Fibroblast of peridontal ligament (primary cell): ENCODE results near the gene PIK3CG.
A peak's percentile ranks its signal among the peaks of the same experiment; 100 is the strongest.
"Not testable (repeated sequence)": the region's sequence is repeated elsewhere in the genome, so short reads cannot be mapped to it uniquely, and the experiment has no call there.

ENCODE experiments used
- DNase-seq: peaks from one replicate; pipeline ENCODE4 v3.0.0-alpha.2; 2010; ENCODE audit errors: extremely low read depth

Gene PIK3CG

DNA sequence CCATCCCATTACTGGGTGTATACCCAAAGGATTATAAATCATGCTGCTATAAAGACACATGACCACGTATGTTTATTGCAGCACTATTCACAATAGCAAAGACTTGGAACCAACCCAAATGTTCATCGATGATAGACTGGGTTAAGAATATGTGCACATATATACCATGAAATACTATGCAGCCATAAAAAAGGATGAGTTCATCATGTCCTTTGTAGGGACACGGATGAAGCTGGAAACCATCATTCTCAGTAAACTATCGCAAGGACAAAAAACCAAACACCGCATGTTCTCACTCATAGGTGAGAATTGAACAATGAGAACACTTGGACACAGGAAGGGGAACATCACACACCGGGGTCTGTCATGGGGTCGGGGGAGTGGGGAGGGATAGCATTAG is 73.0 kb downstream of the PIK3CG start:
- not testable (repeated sequence) for DNase-seq

DNA sequence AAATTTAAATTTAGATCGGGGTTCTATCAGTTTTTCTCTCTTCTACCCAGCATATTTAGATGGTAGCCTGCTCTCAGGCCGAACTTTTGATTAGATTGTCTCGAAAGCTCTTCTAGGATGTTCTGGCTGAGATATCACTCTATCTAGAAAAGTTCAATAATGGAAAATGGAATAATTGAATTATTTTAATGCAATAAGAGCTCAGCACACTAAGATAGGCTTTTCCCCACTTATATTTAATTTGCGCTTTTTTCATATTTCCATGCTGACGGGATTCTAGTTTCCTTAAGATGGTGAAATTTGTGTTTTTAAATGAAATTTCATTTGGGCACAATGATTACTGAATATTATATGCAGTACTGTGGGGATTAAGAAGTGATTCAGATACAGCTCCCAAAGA is 73.7 kb downstream of the PIK3CG start:
- no peak for DNase-seq

- DNase-seq, result no peak
Observed at GRCh38 chr7:106944035-106944665, 79.1 kb downstream of the PIK3CG start.

DNA sequence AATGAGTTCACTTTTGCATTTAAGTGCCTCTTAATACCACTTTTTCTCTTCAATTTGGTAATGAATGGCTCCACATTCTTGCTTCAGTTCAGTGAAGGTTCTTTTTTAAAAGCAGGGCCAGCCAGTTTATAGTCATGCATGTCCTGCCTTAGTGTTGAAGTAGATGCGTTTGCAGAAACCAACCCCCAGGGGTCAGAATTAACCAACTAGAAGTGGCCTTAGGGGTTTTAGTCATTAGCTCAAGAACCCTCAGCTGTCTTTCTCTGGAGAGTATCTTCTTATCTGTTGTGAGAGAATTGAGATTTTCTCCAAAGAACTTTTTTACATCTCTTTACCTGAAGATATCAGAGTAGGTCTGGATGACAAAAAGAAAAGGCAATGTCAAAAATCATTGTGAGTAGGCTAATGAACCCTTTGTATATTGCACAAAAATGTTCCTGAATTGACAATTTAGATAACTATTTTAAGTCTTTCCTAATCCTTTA is 82.2 kb downstream of the PIK3CG start:
- peak; percentile 86 for DNase-seq

GRCh38 chr7:106952001-106952657 is 87.0 kb downstream of the PIK3CG start:
- DNase-seq, result no peak

DNA sequence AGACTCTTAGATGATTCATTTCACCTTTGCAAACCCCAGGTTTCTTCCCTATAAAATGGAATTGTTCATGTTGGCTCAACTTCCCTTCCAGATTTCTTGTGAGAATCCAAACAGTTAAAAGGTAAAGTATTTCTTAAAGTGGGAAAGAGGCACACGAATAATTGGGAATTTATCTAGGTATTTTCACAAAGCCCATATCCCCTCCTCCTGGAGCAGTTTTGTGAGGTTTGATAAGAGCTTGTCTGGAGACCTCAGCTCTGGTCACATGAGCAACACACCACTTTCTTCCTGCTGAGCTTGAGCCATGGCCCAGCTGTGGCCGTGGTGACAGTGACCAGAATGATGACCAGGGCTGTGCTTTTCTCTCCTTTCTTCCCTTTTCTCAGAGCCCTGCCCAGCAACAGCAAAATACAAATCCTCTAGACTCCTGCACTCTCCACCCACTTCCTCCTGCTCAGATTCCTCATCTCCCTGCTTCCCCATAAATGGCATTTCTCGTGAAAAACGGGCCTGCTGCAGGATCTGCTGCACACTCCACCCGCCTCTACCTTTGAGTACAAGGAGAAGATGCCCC is 87.7 kb downstream of the PIK3CG start:
- no peak for DNase-seq

DNA sequence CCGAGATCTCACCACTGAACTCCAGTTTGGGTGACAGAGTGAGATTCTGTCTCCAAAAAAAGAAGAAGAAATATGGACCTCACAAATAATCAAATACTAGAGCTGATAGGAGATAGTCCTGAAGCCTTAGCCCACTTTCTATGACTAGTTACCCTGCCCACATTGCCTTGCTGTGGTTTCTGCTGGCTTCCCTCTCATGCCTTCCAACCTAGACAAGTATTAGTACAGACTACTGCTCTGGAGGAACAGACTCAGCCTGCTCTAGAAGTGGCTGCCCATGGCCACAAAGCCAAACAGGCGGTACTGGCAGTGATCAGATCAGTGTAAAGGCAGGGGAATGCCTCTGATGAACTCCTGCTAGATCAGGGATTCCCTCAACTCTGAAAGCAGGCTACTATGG is 89.8 kb downstream of the PIK3CG start:
- no peak for DNase-seq

DNA sequence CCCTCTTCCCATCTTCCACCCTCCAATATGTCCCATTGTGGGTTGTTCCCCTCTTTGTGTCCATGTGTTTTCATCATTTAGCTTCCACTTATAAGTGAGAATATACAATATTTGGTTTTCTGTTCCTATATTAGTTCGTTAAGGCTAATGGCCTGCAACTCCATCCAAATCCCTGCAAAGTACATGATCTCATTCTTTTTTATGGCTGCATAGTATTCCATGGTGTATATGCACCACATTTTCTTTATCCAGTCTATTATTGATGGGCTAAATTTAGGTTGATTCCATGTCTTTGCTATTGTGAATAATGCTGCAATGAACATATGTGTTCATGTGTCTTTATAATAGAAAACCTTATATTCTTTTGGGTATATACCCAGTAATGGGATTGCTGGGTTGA is 90.8 kb downstream of the PIK3CG start:
- DNase-seq, result not testable (repeated sequence)
